Stimulated activated CD4-positive, alpha-beta T cell treated with anti-CD3 and anti-CD28 coated beads, TNF-alpha, amount 100 ng/mL, for 4 hours (primary cell): ENCODE results near the gene C19orf12.
"Not testable (repeated sequence)": the region's sequence is repeated elsewhere in the genome, so short reads cannot be mapped to it uniquely, and the experiment has no call there.

Experiments used
- DNase-seq, 3 experiments: peaks; one replicate each; pipeline ENCODE4 v3.0.0-alpha.2; 2020; ENCODE audit warnings: low read depth in 3 of 3

The C19orf12 gene

GRCh38 chr19:29731331-29731850, 16.3 kb upstream of the C19orf12 start:
- no peak for DNase-seq

DNA sequence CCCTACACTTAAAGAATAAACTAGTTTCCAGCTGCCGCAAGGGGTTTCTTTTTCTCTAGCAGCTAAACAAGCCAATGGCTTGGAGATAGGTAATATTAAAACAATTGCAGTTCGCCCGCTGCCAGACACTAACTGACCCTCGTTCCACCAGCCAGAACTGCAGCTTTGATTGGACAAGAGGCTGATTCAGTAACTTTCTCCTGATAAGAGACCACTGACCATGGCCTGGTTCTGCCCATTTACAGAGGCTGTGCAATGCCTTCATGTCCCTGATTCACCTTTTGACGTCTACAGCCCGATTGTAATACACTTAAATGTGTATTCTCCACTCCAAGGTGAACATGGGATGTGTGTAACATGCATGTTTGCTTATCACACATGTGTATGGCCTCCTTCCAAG, 12.8 kb upstream of the C19orf12 start:
- no peak for DNase-seq

- no peak for DNase-seq
Measured at GRCh38 chr19:29724746-29725145, 9.7 kb upstream of the C19orf12 start.

DNA sequence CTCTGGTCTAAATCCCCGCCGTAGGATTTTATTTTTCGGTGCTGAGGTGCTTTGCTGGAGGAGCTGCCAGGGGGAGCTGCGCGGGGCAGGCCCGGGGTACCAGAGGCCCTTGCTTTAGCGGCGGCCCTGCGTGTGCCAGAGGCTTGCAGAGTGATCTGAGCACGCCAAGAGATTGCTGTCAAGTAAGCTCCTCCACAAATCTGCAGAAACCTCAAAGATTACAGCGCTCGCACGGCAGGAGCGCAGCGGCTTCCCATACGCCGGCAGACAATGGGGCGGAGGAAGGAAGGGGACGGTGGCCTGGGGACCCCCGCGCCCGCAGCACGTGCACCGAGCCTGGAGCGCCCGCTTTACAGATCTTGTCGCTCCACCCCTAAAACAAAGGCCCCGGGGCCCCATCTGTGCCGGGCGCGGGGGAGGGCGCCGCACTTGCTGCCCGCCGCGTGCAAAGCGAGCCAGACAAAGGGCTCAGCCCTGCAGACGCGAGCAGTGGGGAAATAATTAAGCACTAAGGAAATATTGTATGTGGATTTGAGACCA, 9.1 kb upstream of the C19orf12 start:
- peak in 1 of 3 experiments; percentile 16 for DNase-seq

GRCh38 chr19:29717051-29717450, 2.0 kb upstream of the C19orf12 start:
- DNase-seq: no peak

DNA sequence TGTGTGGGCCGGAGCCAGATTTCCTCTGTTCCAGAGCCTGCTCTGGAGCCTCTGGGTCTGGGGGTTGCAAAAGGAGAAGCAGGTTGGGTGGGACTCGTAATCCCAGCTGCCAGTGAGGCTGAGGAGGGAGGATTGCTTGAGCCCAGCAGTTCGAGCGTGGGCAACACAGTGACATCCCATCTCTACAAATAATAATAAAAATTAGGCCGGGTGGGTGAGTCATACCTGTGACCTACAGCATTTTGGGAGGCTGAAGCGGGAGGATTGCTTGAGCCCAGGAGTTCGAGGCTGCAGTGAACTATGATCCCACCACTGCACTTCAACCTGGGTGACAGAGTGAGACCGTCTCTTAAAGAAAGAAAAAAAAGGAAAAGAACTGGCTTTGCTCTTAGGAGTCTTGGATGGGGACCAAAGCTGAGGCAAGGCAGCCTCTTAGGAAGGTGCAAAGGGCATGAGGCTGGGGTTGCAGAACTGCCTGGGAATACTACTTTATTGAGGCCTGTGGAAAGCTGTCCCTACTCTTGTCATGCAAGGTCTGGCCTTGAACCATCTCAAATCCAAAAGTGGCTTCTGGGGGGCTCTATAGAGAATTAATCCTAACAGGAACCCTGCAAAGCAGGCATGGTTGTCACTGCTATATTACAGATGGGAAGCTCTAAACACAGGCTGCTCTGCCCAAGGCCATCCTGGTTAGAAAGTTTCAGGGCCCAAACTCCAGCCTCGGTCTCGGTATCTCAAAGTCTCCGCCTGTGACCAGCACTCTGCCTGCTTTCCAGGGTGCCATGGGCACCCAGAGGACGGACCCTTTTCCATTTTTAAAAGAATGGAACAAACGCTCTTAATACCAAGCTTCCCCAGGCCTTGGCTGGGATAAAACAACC, 880 bp upstream of the C19orf12 start:
- no peak for DNase-seq

DNA sequence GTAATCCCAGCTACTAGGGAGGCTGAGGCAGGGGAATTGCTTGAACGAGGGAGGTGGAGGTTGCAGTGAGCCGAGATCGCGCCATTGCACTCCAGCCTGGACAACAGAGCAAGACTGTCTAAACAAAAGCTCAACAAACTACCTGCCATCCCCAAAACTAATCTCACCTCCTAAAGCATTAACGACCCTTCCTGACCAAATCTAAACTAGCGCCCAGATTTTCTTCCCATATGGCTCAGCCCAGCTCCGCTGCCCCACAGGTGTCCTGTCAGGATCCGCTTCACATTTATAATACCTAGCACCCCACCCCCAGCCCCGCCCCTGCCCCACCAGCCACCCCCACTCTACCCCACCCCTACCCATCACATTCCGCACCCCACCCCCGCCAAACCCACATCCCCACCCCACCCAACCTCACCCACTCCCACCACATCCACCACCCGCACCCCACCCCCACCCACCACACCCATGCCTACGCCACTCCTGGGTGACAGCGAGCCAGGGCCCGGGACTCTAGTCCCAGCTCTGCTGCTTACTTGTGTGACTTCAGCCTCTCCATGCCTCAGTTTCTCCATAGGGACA, 599 bp downstream of the C19orf12 start:
- DNase-seq: peak in 1 of 3 experiments; percentile 36

GRCh38 chr19:29712744-29713516, 2.1 kb downstream of the C19orf12 start:
- no peak for DNase-seq

DNA sequence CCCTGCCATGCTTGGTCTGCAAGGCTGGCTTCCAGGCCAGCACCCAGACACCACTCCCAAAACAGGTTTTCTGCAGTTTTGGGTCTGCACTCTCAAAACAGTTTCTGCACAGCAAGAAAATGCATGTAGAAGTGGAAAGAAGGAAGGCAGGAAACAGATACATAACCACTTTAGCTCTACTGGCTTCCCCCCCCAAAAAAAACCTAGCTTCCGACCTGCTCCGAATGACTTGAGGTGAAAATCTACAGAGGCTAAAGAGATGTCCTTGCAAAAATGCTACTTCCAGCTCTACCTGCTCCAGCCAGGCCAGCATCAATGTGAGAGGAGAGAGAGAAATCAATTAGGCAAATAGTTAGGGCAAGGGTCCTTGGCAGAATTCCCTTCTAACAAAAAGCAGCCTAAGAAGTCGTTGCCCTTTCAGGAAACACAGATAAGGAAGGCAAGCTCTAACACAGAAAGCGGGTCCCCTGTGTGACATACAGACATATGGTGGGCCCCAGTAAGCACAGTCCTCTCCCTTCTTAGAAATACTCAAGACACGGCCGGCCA, 3.4 kb downstream of the C19orf12 start:
- DNase-seq: no peak

GRCh38 chr19:29709440-29709798, 5.6 kb downstream of the C19orf12 start:
- DNase-seq: not testable (repeated sequence)

GRCh38 chr19:29708554-29709439, 6.3 kb downstream of the C19orf12 start:
- no peak for DNase-seq

GRCh38 chr19:29706635-29707034, 8.4 kb downstream of the C19orf12 start:
- no peak for DNase-seq

GRCh38 chr19:29705706-29706105, 9.4 kb downstream of the C19orf12 start:
- DNase-seq: no peak

- DNase-seq: no peak
Measured at GRCh38 chr19:29704562-29705558, 10.2 kb downstream of the C19orf12 start.

DNA sequence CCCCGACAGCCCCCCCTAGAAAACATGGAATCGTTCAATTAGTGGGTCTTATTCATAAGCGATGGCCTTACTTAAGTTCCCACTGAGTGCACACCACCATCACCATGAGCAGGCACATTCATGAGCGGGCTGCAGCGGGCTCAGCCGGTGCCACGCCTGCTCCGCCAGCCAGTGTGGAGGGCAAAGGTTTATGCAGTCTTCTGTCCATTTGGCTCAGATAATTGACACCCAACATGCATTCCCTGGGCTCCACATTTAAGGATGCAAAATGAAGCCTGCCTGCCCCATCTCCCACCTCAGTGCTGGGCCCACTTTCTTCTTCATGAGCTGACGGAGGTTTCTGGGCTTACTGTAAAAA, 12.1 kb downstream of the C19orf12 start:
- no peak for DNase-seq

- no peak for DNase-seq
Measured at GRCh38 chr19:29702161-29702962, 12.7 kb downstream of the C19orf12 start.

DNA sequence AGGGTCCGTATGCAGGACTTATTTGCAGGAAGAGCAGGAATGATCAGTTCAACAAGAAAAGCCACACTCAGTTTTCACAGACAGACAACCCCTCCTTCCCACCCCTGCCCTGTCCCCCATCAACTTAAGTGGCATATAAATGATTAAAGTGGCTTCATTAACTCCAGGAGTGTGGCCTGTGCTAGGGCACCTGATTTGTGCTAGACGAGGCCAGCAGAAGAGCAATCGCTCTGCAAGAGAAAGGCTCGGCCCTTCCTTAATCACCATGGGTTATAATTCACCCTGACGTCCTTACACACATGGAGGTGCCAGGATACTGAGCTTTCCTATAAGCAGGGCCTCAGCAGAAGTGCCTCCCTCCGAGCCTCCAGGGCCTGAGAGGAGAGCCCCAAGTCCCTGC, 14.6 kb downstream of the C19orf12 start:
- DNase-seq: no peak

GRCh38 chr19:29699861-29700260, 15.2 kb downstream of the C19orf12 start:
- DNase-seq: no peak
